Fibroblast of skin of left quadriceps (primary cell): Measurements from ENCODE around the gene LIPC.
A peak's percentile ranks its signal among the peaks of the same experiment; 100 is the strongest.

Source experiments
- DNase-seq, 2 experiments: peaks; one replicate each; pipeline ENCODE4 v3.0.0-alpha.2; 2013; ENCODE audit warnings: low read depth in 2 of 2

Gene LIPC

GRCh38 chr15:58517682-58518525 lies 86.1 kb downstream of the LIPC start:
- no peak for DNase-seq

DNA sequence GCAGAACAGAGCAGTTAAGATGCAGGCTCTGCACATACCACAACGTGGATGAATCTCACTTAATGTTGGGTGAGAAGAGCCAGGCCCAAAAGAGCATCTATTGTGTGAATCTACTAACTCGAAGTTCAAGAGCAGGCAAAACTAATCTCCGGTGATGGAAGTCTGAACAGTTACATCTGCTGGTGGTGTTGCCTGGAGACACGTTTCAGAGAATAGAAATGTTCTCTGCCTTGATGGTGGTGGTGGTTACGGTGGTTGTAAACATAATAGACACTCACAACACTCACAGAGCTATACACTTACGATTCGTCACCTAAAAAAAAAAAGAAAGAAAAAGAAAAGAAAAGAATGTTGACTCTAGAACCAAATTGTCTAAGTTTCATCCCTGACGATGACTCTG lies 86.8 kb downstream of the LIPC start:
- no peak for DNase-seq

GRCh38 chr15:58519516-58519915 lies 87.7 kb downstream of the LIPC start:
- no peak for DNase-seq

DNA sequence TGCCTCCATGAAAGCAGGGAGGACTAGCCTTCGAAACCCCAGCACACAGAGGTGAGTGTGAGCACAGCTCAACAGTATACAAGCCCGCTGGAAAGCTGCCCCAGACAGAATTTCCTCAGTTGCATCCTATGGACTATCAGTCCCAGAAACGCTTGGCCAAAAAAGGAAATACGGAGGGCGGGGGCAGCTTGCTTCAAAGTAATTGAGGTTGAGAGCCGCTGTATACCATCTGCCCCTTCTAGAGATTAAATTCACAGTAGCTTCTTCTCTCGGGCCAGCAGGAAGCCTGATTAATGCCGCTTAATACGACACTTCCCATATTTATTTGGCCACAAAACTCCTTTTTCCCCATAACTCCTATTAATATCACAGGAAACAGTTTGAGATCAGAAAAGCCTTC lies 88.7 kb downstream of the LIPC start:
- DNase-seq: no peak

GRCh38 chr15:58520936-58521292 lies 89.1 kb downstream of the LIPC start:
- no peak for DNase-seq

- peak; percentile 68 to 71 for DNase-seq
These were observed 89.7 kb downstream of the LIPC start for GRCh38 chr15:58521293-58521991.

DNA sequence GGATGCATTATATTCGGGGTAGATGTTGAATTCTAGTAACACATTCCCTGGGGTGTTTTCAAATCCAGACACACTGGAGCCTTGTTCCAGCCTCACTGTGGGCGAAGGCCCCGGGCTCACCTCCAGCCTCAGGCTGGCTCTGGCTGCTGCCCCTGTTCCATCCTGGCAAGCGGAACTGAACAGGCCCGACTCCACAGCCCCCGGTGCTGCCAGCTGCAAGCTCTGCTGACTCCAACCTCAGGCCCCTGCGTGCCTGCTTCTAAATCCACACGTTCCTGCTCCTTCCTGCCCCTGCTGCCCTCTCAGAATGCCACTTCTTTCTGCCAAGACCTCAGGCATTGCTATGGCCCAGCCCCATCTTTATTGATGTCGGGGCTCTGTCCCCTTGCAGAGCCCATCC lies 90.6 kb downstream of the LIPC start:
- DNase-seq: no peak

DNA sequence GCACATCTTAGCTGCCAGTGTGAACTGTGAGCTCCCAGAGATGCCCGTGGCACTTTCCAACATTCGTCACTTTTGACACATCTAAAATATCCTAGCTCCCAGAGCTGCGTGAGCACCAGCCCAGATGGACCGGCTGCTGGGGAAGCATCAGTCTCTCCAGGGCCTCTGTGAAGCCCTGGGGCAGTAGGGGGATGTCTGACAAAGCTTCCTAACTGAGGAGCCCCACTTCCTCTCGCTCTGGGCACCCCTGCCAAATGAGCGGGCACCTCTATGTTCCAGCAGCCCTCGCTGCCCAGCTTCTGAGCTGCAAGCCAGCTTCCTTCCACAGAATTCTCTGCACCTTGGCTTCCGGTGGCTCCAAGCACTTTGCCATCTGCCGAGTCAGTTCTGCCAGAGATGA lies 91.1 kb downstream of the LIPC start:
- no peak for DNase-seq

GRCh38 chr15:58523634-58524033 lies 91.8 kb downstream of the LIPC start:
- no peak for DNase-seq

GRCh38 chr15:58524247-58524646 lies 92.5 kb downstream of the LIPC start:
- DNase-seq: no peak

DNA sequence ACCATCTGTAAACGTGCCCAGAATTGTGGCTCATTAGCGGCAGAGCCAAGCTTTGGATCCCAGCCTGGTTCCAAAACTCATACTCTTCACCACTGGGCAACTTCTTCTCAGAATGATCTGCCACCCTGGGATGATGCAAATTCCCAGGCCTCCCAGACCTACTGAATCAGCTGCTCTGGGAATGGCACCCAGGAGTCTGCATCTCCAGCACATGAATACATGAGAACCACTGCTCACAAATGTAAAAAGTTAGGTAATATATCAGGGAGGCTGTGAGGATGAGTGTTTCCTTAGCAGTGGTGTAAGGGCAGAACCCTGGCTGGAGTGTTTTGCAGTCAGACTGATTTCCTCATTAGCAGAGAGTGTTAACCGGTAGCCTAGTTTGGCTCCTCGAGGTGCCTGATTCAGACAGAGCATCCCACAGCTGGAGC lies 94.2 kb downstream of the LIPC start:
- DNase-seq: no peak

DNA sequence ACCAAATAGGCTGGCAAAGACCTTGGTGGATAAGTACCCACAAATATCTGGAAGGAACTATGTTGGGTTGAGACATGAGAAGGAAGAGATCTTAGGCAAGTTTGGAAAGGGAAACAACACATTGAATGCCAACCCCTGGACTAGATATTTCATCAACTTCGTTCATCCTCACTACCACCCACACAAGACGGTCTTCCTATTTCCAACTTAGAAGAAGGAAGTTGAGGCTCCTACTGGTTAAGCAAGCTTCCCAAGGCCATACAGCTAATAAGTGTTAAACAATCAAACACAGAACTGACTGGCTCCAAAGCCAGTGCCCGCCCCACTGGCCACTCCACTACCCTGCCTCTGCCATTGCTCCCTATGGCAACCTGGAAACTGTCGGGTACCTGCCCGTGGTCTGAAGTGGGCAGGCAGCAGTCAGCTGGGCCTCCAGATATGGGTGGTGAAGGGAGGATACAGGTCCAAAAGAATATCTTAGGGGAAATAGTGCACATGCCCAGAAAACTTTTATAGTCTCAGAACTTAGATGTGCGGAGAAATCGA lies 94.9 kb downstream of the LIPC start:
- DNase-seq: no peak

DNA sequence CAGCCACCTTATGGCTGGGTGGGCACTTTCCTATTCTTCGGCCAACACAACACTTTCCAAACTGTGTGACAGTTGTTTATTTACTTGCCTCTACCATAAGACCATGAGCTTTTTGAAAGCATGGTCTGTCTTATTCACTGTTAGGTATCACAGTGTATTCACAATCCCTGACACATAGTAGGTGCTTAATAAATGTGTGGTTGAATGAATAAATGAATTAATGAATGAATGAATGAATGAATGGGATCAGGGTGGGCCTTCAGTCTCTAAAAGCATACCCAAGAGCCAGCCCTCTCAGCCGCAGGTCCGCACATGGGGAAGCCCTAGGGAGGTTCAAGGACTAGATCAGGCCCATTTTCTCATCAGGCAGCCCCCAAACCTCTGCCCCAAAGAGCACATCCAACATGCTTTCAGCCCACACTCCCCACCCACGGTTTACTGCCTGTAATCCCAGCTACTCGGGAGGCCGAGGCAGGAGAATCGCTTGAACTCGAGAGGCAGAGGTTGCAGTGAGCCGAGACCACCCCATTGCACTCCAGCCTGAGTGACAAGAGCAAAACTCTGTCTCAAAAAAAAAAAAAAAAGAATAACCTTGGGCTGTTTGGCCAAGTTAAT lies 95.9 kb downstream of the LIPC start:
- no peak for DNase-seq

GRCh38 chr15:58528188-58528870 lies 96.5 kb downstream of the LIPC start:
- no peak for DNase-seq

GRCh38 chr15:58529041-58529440 lies 97.2 kb downstream of the LIPC start:
- no peak for DNase-seq

- no peak for DNase-seq
These were observed 98.3 kb downstream of the LIPC start for GRCh38 chr15:58530056-58530590.

GRCh38 chr15:58532126-58532525 lies 100.3 kb downstream of the LIPC start:
- DNase-seq: no peak

- no peak for DNase-seq
These were observed 102.8 kb downstream of the LIPC start for GRCh38 chr15:58534556-58534955.

DNA sequence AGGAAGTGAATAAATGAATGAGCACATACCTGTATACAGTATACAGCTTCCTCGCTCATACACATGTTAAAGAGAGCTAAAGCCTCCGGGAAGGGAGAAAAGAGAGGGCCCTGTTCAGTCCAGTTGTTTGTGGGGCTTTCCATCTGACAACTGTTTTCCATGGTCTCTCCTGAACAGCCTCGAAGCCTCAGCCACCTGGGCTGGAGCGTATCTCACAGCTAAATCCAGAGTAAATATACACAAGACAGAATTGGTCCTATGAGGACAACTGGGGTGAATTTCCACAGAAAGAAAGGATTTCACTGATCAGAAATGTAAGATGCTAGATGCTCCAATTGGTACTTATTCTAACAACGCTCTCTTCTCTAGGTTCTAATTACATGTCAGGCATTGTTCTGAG lies 103.5 kb downstream of the LIPC start:
- DNase-seq: no peak

DNA sequence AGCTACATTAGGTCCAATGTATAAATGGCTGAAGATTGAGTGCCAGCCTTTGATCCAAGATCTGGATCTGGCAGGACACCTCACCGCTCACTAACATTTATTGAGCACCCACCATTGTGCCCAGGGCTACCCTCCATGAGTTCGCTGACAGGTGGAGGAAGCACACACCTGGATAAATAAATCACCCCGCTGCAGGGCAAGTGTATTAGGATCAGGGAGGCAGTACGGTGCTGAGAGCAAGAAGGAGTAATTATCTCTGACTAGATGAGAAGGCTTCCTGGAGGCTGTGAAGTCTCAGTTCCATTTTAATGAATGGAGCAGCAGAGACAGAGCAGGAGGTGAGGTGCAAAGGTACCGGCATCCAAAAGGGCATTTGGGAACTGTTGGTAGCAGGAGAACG lies 104.1 kb downstream of the LIPC start:
- no peak for DNase-seq

GRCh38 chr15:58536414-58536813 lies 104.6 kb downstream of the LIPC start:
- DNase-seq: no peak

- DNase-seq: no peak
These were observed 105.2 kb downstream of the LIPC start for GRCh38 chr15:58537033-58537432.
